Immature natural killer cell (primary cell): Measurements from ENCODE around the gene OR4E1. TPM values are rescaled to one million over a fixed set of nuclear protein-coding genes. Genes with fewer than 3 reads are reported as not detected.
"Not testable (repeated sequence)": the region's sequence is repeated elsewhere in the genome, so short reads cannot be mapped to it uniquely, and the experiment has no call there.

Experiments used
- DNase-seq, 3 donors: peaks; one replicate each; pipeline ENCODE4 v3.0.0; 2022; ENCODE audit warnings: mixed read lengths in 1 of 3
- H3K27ac Mint-ChIP-seq, 6 donors: one replicate each; pipeline ENCODE4 v1.8.0; 2020; ENCODE audit warnings: mixed read lengths in 6 of 6, mild to moderate bottlenecking in 5 of 6, inconsistent platforms in 4 of 6, moderate library complexity in 3 of 6
- H3K27me3 Mint-ChIP-seq, 3 donors: one replicate each; pipeline ENCODE4 v1.8.0; 2020 to 2021; ENCODE audit warnings: low read depth in 3 of 3, mild to moderate bottlenecking in 3 of 3, mixed read lengths in 3 of 3, moderate library complexity in 3 of 3, inconsistent platforms in 1 of 3
- H3K36me3 Mint-ChIP-seq, 3 donors: one replicate each; pipeline ENCODE4 v1.8.0; 2020; ENCODE audit warnings: mixed read lengths in 3 of 3, inconsistent platforms in 2 of 3, mild to moderate bottlenecking in 2 of 3
- H3K4me1 Mint-ChIP-seq, 2 donors: one replicate each; pipeline ENCODE4 v1.8.0; 2020; ENCODE audit warnings: inconsistent platforms in 2 of 2, mild to moderate bottlenecking in 2 of 2, mixed read lengths in 2 of 2, moderate library complexity in 1 of 2
- H3K4me3 Mint-ChIP-seq, 5 donors: one replicate each; pipeline ENCODE4 v1.8.0; 2020; ENCODE audit warnings: mild to moderate bottlenecking in 5 of 5, mixed read lengths in 5 of 5, inconsistent platforms in 3 of 5, moderate library complexity in 3 of 5
- H3K9me3 Mint-ChIP-seq, 6 donors: one replicate each; pipeline ENCODE4 v1.8.0; 2020; ENCODE audit warnings: mild to moderate bottlenecking in 6 of 6, mixed read lengths in 6 of 6, inconsistent platforms in 4 of 6, moderate library complexity in 3 of 6
- polyA plus RNA-seq, 3 donors: library from polyadenylated mRNA; unstranded; fragments of 300-500 nt; fragmentation: Illumina TruSeq; gene quantifications; one replicate each; pipeline ENCODE4 v1.2.3, GENCODE V29; 2021

The OR4E1 gene
- polyA plus RNA-seq, 3 donors from 2014 or later = not detected

- H3K27me3 Mint-ChIP-seq = peaks cover 0 to 4% (median 2%) of the 10 kb centered on the region in 3 donors
- H3K4me3 Mint-ChIP-seq = no peak overlapping the region
- H3K4me1 Mint-ChIP-seq = no peaks in the 10 kb centered on the region
- no peaks in the 10 kb centered on the region for H3K9me3 Mint-ChIP-seq
- no peak for DNase-seq
- H3K36me3 Mint-ChIP-seq = no peaks in the 10 kb centered on the region
- H3K27ac Mint-ChIP-seq = no peak overlapping the region
These were observed 42.5 kb downstream of the OR4E1 start for GRCh38 chr14:21631084-21631483.

- not testable (repeated sequence) for H3K27ac Mint-ChIP-seq, H3K9me3 Mint-ChIP-seq, H3K36me3 Mint-ChIP-seq, H3K4me1 Mint-ChIP-seq, H3K27me3 Mint-ChIP-seq, H3K4me3 Mint-ChIP-seq, DNase-seq
These were observed 43.1 kb downstream of the OR4E1 start for GRCh38 chr14:21630503-21630902.

GRCh38 chr14:21626491-21627230 lies 47.0 kb downstream of the OR4E1 start:
- Mint-ChIP-seq H3K9me3 (peaks cover 0 to 2% (median 0%) of the 10 kb centered on the region in 6 donors), H3K36me3 (no peaks in the 10 kb centered on the region), H3K4me3 (no peak overlapping the region), H3K4me1 (no peaks in the 10 kb centered on the region), H3K27me3 (peaks cover 1 to 13% (median 2%) of the 10 kb centered on the region in 3 donors), H3K27ac (no peak overlapping the region)
- DNase-seq = no peak

Other genes with a start within 250 kb of the OR4E1 start
- gene CHD8, start 217.7 kb downstream of the OR4E1 start, polyA plus RNA-seq = 10 to 100 TPM; 14.5 to 62.6 (median 14.8) TPM
- 10 to 100 TPM in 2 of 3 donors, 1 to 10 TPM in 1; 7.7 to 20.0 (median 18.5) TPM for gene RAB2B, start 196.9 kb downstream of the OR4E1 start, polyA plus RNA-seq
- gene TOX4, start 196.6 kb downstream of the OR4E1 start, polyA plus RNA-seq = 100 to 1,000 TPM in 1 of 3 donors, 10 to 100 TPM in 2; 81.4 to 101 (median 84.7) TPM
- 10 to 100 TPM; 10.0 to 21.6 (median 18.0) TPM for gene METTL3, start 162.5 kb downstream of the OR4E1 start, polyA plus RNA-seq
- 1 to 10 TPM in 2 of 3 donors, under 1 TPM in 1; 0.80 to 1.6 (median 1.2) TPM for gene SALL2, start 147.5 kb downstream of the OR4E1 start, polyA plus RNA-seq
- not detected for gene OR10G3, start 93.7 kb downstream of the OR4E1 start, polyA plus RNA-seq
- gene OR10G2, start 38.9 kb downstream of the OR4E1 start, polyA plus RNA-seq = not detected
- not detected for gene OR4E2, start 20.0 kb downstream of the OR4E1 start, polyA plus RNA-seq